SIG-M5 treated with dmso at 0.1 percent for 504 hours (cell line): ENCODE results near the gene ILKAP.

Experiments used
- DNase-seq: peaks from one replicate; lab custom pipeline; 2025; ENCODE audit not compliant: unreplicated experiment; lab: John Stamatoyannopoulos, UW

ILKAP gene

DNA sequence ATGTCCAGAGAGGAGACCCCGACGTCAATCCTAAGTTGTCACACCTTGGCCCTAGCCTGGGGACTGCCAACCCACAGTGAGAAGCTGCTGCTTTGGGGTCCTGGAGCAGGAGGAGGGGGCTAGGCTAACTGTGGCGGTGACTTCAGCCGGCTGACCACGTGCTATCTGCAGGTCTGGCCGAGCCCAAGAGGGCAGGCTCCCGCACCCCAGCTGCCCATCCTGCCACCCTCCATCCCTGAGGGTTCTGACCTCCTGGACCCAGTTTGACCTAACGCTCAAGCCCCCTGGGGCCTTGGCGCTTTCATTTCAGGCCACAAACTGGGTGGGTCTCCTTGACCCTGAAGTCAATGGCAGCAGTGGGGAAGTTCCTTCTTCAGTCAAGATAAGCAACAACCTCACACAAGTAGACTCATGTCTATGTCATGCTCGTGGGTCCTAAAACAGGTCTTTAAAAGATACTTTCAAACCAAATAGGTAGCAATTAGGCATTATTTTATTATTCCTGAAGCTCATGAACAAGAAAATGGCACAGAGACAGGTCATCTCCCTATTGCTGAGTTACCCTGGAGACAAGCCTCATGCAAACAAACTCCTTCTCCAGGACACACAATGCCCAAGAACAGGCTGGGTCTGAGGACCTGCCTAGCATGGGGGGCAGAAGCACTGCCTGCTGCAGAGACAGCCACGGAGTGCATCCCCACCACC, 34.1 kb upstream of the ILKAP start:
- no peak for DNase-seq

DNA sequence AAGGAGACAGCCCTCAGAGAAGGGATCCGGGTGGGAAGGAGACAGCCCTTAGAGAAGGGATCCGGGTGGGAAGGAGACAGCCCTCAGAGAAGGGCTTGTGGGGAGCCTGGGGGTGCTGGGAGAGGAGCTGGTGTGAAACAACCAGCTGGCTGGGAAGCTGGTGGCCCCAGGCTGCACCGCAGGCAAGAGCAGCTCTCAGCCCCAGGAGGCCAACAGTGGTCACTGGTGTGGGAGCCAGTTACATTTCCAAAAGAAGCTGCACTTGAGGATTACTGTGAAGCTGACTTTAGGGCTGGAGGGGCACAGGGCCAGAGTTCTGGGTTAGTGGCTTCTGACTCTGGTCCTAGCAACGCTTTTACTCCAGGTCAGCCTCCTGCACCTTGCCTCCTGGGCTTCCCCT, 33.1 kb upstream of the ILKAP start:
- DNase-seq = no peak

DNA sequence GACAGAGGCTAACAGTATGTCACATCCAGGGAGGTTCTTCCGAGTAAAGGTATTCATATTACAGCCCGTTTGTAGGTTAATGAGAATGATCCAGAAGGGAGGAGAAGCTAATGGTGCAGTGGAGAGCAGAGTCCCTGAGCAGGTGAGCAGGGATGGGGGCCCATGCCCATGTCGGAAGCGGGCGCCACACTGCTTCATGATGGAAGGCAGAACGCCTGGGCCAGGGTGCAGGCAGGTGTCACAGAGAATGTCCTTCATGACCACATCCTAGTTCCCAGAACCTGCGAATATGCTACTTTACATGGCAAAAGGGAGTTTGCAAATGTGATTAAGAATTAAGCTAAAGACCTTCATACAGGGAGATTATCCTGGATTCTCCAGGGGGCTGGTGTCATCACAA, 32.4 kb upstream of the ILKAP start:
- no peak for DNase-seq

DNA sequence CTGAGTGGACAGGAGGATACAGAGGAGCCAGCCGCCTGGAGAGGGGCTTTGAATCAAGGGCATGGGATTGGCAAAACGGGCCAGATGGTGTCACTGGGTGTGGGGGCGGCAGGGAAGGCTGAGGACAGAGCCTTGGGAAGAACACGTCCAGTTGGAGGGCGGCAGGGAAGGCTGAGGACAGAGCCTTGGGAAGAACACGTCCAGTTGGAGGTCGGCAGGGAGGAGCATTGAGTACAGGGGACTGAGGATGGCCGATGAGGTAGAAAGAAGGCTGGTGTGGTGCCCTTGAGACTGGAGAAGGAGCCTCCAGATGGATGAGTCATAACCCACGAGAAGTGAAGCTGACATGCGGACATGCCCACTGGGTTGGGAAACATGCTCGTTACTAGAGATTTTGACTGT, 31.8 kb upstream of the ILKAP start:
- peak; percentile 79 for DNase-seq

DNA sequence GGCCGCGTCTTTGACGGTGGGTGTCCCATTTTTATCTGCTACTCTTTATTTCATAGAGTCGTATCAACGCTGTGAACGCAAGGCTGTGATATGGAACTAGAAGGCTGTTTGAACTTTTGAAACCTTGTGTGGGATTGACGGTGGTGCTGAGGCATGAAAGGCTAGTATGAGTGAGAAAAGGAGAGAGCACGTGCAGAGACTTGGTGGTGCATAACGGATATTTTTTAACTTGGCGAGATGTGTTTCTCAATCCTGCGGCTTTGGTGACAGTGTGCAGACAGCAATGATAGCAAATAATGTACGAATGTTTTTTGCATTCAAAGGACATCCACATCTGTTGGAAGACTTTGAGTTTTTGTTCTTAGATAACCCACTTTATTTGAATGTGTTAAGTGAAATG, 30.1 kb upstream of the ILKAP start:
- DNase-seq = peak; percentile 85

DNA sequence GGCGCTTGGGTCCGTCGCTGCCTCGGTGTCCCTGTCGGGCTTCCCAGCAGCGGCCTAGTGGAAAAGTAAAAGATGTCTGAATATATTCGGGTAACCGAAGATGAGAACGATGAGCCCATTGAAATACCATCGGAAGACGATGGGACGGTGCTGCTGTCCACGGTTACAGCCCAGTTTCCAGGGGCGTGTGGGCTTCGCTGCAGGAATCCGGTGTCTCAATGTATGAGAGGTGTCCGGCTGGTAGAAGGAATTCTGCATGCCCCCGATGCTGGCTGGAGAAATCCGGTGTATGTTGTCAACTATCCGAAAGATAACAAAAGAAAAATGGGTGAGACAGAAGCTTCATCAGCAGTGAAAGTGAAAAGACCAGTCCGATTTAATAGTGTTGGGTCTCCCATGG, 28.3 kb upstream of the ILKAP start:
- DNase-seq = no peak

DNA sequence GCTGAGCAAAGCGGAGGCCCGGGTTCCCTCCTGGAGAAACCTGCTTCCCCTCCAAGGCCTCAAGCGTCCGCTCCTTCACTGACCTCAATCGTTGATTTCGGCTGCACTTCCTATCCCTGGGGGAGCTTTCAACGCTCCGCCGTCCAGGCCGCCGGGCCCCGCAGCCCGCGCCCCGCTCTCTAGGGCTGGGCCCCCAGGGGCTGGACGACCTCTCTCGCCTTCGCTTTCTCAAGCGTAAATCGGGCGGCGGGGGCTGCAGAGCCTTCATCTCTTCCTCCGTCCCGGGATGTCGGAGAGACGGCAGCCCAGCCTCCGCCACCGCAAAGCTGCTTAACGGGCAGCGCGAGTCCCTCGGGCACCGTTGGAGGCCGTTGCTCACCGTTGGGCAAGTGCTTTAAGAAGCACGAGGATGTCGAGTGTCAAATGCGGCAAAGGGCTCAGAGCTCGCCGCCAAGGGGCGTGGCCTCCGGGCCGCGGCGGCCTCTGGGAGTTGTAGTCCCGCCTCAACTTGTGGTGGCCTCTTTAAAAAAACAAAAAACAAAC, 27.8 kb upstream of the ILKAP start:
- peak; percentile 43 for DNase-seq

DNA sequence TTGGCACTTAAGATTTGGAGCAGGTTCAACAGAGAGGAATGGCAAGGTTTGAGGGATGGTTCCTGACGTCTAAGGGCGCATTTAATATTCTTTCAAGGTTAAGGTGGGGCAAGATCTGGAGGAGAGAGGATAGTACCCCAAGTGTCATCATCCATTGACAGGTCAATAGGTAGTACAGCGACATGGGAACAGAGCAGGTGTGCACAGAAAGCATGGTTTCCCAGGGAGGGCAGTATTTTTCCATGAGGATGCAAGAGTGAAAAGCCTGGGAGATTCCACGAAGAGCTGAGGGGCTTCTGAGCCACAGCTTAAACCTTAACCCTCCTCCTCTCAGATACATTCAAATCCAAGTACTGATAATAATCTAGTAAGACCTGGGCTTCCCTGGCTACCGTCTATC, 27.2 kb upstream of the ILKAP start:
- no peak for DNase-seq

DNA sequence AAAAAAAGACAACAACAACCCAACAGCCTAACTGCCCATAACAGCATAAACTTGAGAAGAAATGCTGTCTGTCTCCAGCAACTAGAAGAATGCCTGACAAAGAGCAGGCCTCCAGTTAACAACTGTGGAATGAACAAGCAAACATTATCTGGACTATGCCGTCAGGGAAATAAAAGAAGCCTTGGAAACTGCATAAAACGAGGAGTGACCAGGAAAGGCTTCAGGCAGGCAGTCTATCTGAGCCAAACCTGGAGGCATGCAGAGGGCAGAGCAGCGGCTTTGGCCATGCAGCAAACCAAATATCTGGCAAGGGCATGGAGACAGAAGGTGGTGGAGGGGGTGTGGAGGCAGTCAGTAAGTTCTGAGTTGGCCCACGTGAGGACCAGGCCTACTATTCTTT, 25.2 kb upstream of the ILKAP start:
- DNase-seq = no peak

DNA sequence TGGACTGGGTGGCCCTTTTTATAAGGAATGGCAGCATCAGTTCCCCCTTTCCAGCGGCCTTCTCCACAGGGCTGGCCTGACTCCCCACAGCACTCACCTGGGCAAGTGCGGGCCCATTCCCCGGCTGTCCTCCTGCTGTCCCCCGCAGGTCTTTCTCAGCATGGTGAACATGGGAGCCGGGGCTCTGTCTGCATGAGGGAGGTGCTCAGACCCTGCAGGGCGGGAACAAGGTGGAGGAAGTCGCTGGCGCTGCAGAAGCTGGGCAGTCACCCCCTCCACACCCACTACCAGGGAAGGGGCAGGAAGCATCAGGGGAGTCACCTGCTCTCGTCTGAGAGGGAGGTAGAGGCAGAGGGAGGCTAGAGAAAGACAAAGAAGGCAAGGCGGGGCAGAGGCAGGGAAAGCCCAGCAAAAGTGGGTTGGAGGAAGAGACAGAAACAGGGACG, 24.1 kb upstream of the ILKAP start:
- no peak for DNase-seq

DNA sequence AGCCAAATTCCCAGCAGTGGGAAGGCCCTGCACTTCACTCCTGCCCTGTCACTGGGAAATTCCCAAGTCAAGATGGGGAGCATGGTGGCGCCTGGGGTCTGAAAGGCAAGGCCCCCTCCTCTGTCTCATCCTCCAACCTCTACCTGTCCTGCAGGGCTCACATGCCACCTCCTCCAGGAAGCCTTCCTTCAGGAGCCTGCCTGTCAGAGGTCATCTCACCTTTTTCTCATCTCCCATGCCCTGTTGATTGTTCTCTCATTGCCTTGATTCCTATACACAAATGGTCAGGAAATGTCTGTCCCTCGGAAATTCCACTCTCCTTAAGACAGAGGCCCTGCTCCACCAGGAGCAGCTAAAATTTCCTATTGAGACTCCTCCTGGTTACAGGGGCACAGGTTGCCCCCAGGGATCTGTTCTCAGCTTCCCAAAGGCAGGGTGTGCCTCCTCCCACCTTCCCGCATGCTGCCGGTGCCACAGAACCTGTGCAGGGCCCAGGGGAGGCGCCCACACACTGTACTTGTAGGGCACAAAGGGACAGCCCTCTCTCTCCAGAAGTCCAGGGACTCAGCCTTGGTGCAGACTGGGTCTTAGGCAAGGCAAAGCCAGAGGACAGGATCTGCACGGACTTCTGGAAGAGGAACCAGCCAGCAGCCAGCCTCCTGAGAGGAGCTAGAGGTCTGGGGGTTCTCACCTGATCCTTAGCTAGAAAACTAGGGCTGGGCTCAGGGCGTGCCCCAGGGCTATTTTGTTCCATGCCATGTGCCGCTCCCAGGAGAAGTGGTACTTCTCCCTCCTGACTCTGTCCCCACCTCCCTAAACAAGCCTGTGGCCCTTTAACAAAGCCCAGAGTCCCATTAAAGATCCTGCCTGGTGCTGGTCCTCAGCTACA, 23.4 kb upstream of the ILKAP start:
- DNase-seq = no peak

DNA sequence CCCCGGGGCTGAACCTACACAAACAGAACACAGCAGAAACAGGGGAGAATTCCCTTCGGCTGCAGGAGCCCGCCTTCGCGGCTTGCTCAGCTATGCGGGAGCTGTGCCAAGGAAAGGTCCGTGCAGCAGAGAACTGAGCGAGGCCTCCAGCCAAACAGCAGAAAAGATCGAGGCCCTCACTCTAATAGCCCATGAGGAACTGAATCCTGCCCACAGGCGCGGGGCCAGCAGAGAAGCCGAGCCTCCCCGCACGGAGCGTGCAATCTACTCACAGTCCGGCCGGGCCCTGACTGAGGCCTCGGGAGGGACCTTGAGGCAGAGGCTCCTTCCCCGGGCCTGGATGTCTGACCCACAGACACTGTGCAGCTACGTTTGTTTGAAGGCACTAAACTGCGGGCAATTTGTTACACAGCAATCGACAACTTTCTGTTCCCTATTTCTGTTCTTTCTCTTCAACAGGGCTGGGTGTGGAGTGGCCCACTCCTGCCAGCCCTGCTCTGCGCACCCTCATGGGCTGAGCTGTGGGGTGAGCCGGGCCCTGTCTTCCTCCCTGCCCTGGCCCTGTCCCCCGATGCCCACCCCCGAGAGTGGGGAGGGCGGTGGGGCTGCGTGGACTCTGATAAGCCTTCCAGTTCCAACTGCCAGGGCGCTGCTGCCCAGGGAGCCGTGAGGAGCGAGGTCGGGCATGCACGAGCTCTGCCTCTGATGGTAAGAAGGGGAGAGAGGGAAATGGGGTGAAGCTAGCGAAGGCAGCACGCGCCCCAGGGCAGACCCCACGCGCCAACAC, 22.6 kb upstream of the ILKAP start:
- DNase-seq = no peak

DNA sequence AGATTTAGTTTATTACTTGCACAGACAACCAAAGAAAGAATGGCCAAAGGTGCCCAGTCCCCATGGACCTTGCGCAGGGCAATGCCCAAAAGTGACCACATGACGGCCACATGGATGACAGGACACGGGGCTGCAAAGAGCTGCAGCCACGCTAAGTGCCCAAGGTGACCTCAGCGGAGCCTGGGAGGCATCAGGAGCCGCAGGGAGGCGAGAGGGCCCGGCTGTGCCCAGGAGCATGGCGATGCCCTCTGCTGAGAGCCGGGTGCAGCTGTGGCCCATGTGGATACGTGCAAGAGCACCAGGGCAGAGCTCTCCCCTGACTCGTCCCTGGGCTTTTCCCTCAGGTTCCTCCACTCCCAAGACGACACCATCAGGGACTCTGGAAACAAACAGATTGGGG, 21.6 kb upstream of the ILKAP start:
- no peak for DNase-seq

DNA sequence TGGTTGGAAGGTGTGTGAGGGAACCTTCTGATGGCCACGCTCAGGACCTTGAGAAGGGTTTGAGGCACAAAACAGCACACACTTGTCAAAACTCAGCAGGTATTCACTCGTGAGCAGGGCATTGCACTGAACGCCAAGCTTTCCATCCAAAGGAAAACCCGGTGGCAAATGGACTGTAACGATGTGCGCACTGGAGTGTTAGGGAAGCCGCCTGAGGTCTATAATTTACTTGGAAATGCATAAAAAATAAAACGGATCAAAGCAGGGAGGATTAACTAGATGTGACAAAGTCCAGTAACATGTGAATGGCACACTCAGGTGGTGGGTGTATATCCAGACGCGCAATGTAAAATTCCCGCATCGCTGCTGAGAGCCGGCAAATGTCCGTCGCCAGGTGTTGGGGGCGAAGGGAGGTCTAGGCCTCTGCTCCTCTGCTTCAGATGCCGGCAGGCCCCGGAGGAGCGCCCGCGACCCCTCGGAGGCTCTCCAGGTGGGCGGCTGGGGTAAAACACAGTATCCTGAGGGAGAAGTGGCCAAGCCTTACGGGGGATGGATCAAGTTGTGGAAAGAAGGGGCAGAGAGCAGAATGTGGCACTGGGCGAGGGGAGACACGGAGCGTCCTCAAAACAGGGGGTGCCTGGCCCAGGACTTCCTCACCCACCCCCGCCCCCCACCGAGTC, 21.0 kb upstream of the ILKAP start:
- DNase-seq = no peak

DNA sequence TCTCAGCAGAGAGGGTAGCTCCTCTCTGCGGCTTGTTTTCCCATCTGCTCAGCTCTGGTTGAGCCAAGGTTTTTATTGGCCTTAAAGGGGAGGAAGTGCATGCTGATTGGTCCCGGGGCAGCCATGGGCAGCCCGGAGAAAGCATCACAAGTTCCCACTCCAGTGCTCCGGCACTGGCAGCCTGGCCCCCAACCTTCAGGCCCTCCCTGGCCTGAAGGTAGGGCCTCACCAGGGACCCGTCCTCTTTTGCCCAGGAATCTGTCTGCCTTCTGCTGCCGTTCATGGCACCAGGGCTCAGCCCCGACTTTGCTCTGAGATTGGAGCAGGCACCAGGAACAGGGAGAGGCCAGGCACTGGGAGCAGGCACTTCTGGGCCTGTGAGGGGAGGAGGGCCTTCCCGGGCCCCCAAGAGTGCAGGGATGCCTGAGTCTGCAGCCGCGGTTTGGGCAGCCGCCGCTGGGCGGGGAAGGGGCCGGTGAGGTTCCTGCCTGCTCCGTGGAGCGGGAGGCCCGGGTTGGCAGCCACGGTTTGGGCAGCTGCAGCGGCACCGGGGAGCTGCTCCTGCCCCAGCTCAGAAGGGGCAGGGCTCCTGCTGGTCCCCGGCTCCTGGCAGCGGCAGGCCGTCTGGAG, 17.5 kb upstream of the ILKAP start:
- DNase-seq = no peak

DNA sequence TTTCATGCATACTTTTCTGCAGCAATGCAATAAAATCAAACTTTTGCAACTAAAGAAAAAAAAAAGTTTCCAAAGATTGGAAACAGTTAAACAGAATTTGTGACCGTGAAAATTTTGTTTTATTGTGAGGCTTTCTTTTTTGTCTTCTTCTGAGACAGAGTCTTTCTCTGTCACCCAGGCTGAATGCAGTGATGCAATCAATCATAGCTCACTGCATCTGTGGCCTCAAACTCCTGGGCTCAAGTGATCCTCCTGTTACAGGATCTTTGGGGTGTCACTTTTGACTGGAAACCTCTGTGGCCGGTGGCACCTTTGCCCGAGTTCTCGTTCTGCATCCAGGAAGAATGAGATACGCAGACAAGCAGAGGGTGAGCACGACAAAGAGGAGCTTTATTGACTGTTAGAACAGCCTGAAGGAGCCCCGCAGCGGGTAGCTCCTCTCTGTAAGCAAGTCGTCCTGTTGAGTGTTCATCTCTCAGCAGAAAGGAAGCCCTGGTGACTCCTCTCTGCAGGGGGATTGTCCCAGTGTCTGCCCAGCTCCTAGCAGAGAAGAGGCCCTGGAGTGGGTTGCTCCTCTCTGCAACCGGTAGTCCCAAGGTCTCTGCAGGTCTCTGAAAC, 16.9 kb upstream of the ILKAP start:
- peak; percentile 8 for DNase-seq

DNA sequence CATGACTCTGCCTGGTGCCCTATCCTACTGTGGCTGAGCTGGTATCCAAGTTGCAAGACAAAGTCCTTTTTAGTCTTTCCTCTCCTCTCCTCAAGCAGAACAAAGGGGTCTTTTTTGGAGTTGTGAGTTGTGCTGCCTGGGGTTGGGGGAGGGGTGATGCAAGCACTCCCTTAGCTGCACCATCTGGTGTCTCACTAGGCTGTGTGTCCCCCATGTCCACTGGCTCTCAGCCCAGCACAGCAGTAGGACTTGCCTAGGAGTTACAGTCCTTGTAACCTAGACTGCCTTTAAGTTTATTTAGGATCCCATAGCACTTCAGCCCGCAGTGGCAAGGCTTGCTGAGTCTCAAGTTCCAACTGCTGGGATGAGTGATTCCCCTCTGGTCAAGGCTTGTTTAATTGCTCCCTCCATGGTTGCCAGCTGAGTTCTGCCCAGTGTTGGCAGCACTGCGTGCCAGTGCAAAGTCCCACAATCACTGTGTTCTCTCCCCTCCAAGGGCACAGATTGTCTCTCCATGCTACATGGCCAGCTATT, 13.2 kb upstream of the ILKAP start:
- DNase-seq = no peak

DNA sequence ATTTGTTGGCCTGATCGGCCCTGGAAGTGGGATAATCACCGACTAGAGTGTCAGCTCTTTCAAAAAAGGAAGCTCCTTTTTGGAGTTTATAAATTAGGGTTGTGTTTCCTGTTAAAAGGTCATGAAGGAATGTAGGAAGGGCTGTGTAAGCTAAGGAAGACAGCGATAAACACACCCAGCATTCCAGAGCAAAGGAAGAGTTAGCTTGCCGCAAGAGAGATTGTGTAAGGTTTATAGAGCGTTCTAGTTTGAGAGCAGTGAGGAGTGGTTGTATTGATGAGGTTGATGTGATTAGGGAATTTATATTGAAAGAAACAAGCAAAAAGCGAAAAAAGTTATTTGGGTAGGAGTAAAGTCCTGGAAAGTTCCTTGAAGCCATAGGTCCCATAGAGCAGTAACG, 3.5 kb upstream of the ILKAP start:
- DNase-seq = no peak

DNA sequence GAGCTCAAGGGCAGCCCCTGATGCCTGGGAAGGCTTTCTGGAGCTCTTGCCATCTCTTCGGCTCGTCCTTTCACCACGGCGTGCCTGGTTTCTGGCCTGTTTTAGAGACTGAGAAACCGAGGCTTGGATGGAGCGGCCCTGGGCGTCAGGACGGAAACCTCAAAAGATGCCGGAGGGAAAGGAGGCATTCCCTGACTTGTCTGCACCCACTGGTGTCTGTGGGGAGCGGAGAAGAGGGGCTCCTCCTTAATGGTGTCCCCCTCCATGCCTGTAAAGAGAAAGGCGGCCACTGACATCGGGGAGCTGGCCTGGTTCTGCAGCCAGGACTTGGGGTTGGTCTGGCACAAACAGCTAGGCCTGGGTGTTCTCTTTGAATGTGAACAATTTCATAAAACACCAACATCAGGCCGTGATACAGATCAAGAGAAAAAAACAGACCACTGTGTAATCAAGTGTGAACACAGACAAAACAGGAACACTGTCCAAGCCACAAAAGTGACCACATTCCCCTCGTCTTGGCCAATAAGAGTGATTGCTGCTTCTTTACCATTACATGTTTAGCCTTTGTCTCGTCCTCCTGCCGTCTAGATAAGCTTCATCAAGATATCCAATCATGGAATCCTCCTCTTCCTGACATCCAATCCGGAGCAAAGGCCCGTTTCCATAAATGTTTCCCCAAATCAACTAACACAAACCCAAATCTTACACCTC, 633 bp upstream of the ILKAP start:
- DNase-seq = peak; percentile 8
